Neural crest cell (in vitro differentiated cells): ENCODE measurements around the gene NUDT17. TPM values are rescaled to one million over a fixed set of nuclear protein-coding genes. Genes with fewer than 3 reads are reported as not detected.

Source experiments
- DNase-seq: peaks from one replicate; pipeline ENCODE4 v3.0.0; 2021; ENCODE audit warnings: low read depth, mixed read lengths, low spot score
- H3K27ac Mint-ChIP-seq: one replicate; pipeline ENCODE4 v1.8.0; 2021; ENCODE audit warnings: mild to moderate bottlenecking, mixed read lengths; ENCODE audit not compliant: unreplicated experiment
- H3K27me3 Mint-ChIP-seq: 2 replicates; pipeline ENCODE4 v1.8.0; 2021; ENCODE audit warnings: low read depth, mild to moderate bottlenecking, mixed read lengths
- H3K36me3 Mint-ChIP-seq: 2 replicates; pipeline ENCODE4 v1.8.0; 2021; ENCODE audit warnings: low read depth, mild to moderate bottlenecking, mixed read lengths
- H3K4me1 Mint-ChIP-seq: 2 replicates; pipeline ENCODE4 v1.8.0; 2021; ENCODE audit warnings: mixed read lengths
- H3K4me3 Mint-ChIP-seq: one replicate; pipeline ENCODE4 v1.8.0; 2021; ENCODE audit warnings: mild to moderate bottlenecking, mixed read lengths
- H3K9me3 Mint-ChIP-seq: 2 replicates; pipeline ENCODE4 v1.8.0; 2021; ENCODE audit warnings: mixed read lengths
- total RNA-seq: library from RNA; stranded (reverse); gene quantifications from 2 replicates; pipeline ENCODE4 v1.2.1, GENCODE V29; 2021
- TF ChIP-seq, protein P1 (sequence below): fragments of 200-600 bp; sonication (generic); conservative IDR thresholded peaks from 2 replicates; pipeline ENCODE4 v1.5.0; 2021; ENCODE audit warnings: antibody characterized with exemption, mild to moderate bottlenecking

Gene NUDT17
- total RNA-seq, 1 donor from 2014 or later: 4.5 TPM

- H3K9me3 Mint-ChIP-seq: no peaks in the 10 kb centered on the region
- DNase-seq: no peak
- H3K36me3 Mint-ChIP-seq: peaks cover 2% of the 10 kb centered on the region
- no peaks in the 10 kb centered on the region for H3K27me3 Mint-ChIP-seq
- TF ChIP-seq, protein P1, sequence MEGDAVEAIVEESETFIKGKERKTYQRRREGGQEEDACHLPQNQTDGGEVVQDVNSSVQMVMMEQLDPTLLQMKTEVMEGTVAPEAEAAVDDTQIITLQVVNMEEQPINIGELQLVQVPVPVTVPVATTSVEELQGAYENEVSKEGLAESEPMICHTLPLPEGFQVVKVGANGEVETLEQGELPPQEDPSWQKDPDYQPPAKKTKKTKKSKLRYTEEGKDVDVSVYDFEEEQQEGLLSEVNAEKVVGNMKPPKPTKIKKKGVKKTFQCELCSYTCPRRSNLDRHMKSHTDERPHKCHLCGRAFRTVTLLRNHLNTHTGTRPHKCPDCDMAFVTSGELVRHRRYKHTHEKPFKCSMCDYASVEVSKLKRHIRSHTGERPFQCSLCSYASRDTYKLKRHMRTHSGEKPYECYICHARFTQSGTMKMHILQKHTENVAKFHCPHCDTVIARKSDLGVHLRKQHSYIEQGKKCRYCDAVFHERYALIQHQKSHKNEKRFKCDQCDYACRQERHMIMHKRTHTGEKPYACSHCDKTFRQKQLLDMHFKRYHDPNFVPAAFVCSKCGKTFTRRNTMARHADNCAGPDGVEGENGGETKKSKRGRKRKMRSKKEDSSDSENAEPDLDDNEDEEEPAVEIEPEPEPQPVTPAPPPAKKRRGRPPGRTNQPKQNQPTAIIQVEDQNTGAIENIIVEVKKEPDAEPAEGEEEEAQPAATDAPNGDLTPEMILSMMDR: no peak
- no peak overlapping the region for H3K4me3 Mint-ChIP-seq
- peaks cover 5% of the 10 kb centered on the region for H3K4me1 Mint-ChIP-seq
- no peak overlapping the region for H3K27ac Mint-ChIP-seq
These were observed 2.4 kb upstream of the NUDT17 start for GRCh38 chr1:145843031-145843430.

- peaks cover 6% of the 10 kb centered on the region for H3K36me3 Mint-ChIP-seq
- no peaks in the 10 kb centered on the region for H3K27me3 Mint-ChIP-seq
- no peak overlapping the region for H3K27ac Mint-ChIP-seq
- H3K9me3 Mint-ChIP-seq: no peaks in the 10 kb centered on the region
- no peak overlapping the region for H3K4me3 Mint-ChIP-seq
- peaks cover 5% of the 10 kb centered on the region for H3K4me1 Mint-ChIP-seq
- no peak for DNase-seq
- TF ChIP-seq, protein P1: no peak
These were observed 301 bp upstream of the NUDT17 start for GRCh38 chr1:145845144-145845513.

DNA sequence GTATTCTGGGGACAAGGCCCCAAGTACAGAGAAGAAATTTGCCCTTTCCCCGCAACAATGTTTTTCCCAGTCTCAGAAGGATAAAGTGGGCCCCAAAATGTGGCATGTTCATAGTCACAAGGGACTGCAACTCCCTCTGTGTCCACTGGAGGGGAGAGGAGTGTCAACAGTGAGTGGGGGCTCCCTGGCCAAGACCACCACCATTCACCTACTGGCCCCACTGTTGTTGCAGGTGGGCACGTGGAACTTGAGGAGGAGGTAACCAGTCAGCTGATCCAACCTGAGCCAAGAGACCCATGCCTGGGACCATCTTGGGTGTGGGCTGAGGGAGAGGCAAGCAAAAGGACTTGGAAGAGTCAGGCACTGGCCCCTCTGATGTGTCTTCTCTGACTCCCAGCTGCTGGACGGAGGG, 777 bp downstream of the NUDT17 start:
- peak; percentile 40 for DNase-seq
- H3K27me3 Mint-ChIP-seq: no peaks in the 10 kb centered on the region

DNA sequence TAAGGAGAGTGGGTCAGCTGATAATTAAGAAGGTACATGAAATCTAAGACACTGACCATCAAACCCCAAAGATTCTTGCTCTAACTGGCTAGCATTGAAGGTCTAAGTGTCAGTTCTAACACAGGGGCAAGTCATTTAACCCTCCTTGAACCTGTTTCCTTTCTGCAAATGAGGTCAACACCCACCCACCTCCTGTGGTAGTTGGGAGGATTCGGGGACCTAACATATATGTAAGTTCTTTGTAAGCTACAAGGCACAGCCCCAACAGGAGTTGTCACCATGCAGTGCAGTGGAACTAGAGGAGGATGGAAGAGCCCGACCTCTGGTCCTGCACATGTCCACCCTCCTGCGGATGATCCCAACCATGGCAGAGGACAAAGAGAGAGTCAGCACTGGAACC, 2.4 kb downstream of the NUDT17 start:
- Mint-ChIP-seq H3K27me3 (no peaks in the 10 kb centered on the region), H3K4me3 (peak overlapping the region; percentile 10), H3K9me3 (no peaks in the 10 kb centered on the region), H3K36me3 (peaks cover 19% of the 10 kb centered on the region), H3K27ac (no peak overlapping the region), H3K4me1 (peaks cover 5% of the 10 kb centered on the region)
- TF ChIP-seq, protein P1: no peak
- DNase-seq: no peak

More for the DNA sequence above, 777 bp downstream of the NUDT17 start:
- H3K4me1 Mint-ChIP-seq: peaks cover 5% of the 10 kb centered on the region
- H3K36me3 Mint-ChIP-seq: peaks cover 12% of the 10 kb centered on the region
- H3K4me3 Mint-ChIP-seq: no peak overlapping the region
- no peaks in the 10 kb centered on the region for H3K9me3 Mint-ChIP-seq
- peak overlapping the region; percentile 79 for H3K27ac Mint-ChIP-seq
- TF ChIP-seq, protein P1: peak; percentile 65

DNA sequence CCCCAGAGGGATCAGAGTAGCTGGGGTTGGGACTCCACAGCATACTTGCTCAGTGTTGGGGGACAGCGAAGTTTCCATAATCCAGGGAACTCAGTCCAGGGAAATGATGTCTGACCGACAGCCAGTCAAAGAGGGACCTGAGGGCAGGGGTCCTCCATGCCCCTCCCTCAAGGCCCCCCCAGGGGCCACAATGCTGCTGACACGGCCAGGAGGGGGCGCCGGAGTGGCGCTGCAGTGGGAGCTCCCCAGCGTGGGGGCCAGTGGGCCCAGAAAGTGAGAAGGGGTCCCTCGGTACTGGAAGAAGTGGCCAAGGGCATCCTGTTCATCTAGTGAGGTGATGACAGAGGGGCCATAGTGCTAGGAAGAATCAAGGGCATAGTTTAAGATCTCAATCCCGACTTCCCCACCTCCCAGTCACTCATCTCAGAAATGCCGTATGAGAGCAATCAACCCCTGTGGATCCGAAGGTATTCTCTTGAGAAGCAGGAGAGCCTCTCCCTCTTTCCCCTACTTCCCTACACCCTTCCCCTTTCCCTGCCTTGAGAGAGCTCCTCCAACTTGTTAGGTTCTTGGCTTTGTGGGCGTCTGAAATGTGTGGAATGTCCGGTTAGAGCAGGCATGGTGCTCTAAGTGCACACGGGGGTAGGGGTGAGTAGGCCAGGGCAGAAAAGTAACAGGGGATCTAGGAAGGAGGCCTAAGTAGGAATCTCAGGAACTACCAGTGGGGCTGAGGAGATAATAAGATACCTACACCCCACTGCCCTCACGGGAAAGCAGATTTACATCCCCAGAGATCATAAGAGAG, 4.1 kb downstream of the NUDT17 start:
- Mint-ChIP-seq H3K27me3 (no peaks in the 10 kb centered on the region), H3K4me1 (peaks cover 9% of the 10 kb centered on the region), H3K4me3 (no peak overlapping the region), H3K27ac (no peak overlapping the region), H3K9me3 (no peaks in the 10 kb centered on the region), H3K36me3 (peaks cover 26% of the 10 kb centered on the region)
- DNase-seq: no peak
- TF ChIP-seq, protein P1: peak; percentile 31
